BE2C (cell line): ENCODE results near the gene EMP2. TPM values are rescaled to one million over a fixed set of nuclear protein-coding genes. Genes with fewer than 3 reads are reported as not detected.

Experiments
- DNase-seq: peaks from one replicate; pipeline ENCODE4 v3.0.0-alpha.2; 2020
- H3K27me3 ChIP-seq: fragments of 250-450 bp; sonication (Bioruptor Pico); 2 replicates; pipeline ENCODE4 v1.5.1; 2020; ENCODE audit warnings: mild to moderate bottlenecking
- H3K36me3 ChIP-seq: fragments of 250-450 bp; sonication (Bioruptor Pico); 2 replicates; pipeline ENCODE4 v1.5.1; 2020; ENCODE audit warnings: mild to moderate bottlenecking
- H3K4me1 ChIP-seq: fragments of 250-450 bp; sonication (Bioruptor Pico); 2 replicates; pipeline ENCODE4 v1.5.1; 2020
- H3K4me3 ChIP-seq: 2 replicates; pipeline ENCODE4 v1.5.1; 2011; ENCODE audit warnings: low read depth, low read length
- H3K9me3 ChIP-seq: fragments of 250-450 bp; sonication (Bioruptor Pico); 2 replicates; pipeline ENCODE4 v1.5.1; 2020
- polyA plus RNA-seq: library from polyadenylated mRNA; unstranded; fragments of >200 nt; gene quantifications from one replicate; pipeline ENCODE4 v1.2.1, GENCODE V29; 2012; ENCODE audit warnings: low read depth, missing spikeins; ENCODE audit not compliant: insufficient read length, insufficient read depth
- TF ChIP-seq, protein P1 (sequence below): IDR thresholded peaks from 2 replicates; pipeline ENCODE4 v1.5.1; 2012; ENCODE audit warnings: mild to moderate bottlenecking, low read depth, low read length

Gene EMP2, protein sequence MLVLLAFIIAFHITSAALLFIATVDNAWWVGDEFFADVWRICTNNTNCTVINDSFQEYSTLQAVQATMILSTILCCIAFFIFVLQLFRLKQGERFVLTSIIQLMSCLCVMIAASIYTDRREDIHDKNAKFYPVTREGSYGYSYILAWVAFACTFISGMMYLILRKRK
- polyA plus RNA-seq = 1.4 TPM

DNA sequence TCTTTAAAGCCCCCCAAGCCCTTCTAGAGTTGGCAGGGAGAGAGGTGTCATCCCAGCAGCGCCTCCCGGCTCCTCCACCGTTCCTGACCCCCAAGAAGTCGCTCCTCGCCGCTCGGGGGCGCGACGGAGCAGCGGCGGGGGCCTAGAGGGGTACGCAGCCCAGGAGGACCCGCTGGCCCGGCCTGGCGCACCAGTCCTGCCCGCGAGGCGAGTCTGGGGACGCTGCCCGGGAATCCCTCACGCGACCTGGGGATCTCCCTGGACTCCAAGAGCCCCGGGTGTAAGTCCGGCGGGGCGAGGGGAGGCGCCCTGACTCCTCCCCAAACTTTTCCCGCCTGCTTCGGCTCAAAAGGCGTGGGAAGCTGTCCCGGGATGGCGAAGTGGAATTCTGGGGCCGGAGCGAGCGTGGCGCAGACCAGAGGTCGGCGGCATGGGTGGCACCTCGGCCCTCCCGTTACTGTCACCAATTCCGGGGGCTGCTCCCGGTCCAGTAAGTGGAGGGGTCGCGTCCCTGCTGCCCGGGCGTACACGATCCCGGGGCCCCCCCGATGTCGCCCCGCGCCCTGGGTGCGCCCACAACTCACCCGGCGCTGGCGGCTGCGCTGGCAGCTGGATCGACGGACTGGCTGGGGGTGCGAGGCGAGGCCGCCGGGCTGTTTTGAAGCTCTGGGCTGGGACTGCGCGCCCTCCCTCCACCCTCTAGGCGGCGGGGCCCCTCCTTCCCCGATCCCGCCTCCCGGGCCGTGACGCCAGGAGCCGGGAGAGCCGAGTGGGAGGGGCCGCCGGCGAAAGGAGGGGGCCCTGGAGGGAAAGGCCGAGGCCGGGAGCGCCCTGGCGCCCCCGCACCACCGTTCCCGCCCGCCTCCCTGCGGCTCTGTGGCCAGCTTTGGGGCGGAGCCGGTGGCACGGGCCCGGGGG, at the start of gene EMP2:
Gene EMP2, minus strand, starts transcription at position 634 of the 918 bp plus-strand sequence. CDS start 32,981 bp downstream, outside the sequence.
- no peaks in the 10 kb centered on the region; the same call in 1 of the 2 replicates for H3K27me3 ChIP-seq
- H3K4me1 ChIP-seq = no peaks in the 10 kb centered on the region
- H3K9me3 ChIP-seq = no peaks in the 10 kb centered on the region
- TF ChIP-seq, protein P1, sequence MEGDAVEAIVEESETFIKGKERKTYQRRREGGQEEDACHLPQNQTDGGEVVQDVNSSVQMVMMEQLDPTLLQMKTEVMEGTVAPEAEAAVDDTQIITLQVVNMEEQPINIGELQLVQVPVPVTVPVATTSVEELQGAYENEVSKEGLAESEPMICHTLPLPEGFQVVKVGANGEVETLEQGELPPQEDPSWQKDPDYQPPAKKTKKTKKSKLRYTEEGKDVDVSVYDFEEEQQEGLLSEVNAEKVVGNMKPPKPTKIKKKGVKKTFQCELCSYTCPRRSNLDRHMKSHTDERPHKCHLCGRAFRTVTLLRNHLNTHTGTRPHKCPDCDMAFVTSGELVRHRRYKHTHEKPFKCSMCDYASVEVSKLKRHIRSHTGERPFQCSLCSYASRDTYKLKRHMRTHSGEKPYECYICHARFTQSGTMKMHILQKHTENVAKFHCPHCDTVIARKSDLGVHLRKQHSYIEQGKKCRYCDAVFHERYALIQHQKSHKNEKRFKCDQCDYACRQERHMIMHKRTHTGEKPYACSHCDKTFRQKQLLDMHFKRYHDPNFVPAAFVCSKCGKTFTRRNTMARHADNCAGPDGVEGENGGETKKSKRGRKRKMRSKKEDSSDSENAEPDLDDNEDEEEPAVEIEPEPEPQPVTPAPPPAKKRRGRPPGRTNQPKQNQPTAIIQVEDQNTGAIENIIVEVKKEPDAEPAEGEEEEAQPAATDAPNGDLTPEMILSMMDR = peak; percentile 40
- no peaks in the 10 kb centered on the region for H3K36me3 ChIP-seq
- DNase-seq = peak; percentile 79
- H3K4me3 ChIP-seq = peak within 1 kb of the TSS; percentile 59

DNA sequence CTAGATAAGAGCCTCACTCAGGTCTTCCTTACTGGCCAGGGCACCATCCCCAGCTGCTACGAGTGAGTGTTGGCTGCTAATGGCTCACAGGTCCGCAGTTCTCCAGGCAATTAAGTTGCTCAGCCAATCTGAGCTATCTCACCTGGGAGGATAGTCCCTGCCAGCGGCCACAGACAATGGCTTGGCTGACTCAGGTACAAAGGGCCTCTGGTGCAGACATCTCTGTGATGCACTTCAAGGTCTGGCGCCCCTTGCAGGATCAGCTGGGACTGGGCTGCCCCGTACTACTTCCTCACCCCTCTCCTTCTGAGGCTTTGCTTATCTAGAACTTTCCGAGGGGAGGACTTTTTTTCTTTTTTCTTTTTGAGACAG, 49.2 kb upstream of the EMP2 start:
- TF ChIP-seq, protein P1 = no peak
- no peak overlapping the region for H3K4me3 ChIP-seq
- H3K9me3 ChIP-seq = no peaks in the 10 kb centered on the region
- H3K4me1 ChIP-seq = no peaks in the 10 kb centered on the region
- no peaks in the 10 kb centered on the region for H3K36me3 ChIP-seq
- DNase-seq = no peak
- H3K27me3 ChIP-seq = no peaks in the 10 kb centered on the region

DNA sequence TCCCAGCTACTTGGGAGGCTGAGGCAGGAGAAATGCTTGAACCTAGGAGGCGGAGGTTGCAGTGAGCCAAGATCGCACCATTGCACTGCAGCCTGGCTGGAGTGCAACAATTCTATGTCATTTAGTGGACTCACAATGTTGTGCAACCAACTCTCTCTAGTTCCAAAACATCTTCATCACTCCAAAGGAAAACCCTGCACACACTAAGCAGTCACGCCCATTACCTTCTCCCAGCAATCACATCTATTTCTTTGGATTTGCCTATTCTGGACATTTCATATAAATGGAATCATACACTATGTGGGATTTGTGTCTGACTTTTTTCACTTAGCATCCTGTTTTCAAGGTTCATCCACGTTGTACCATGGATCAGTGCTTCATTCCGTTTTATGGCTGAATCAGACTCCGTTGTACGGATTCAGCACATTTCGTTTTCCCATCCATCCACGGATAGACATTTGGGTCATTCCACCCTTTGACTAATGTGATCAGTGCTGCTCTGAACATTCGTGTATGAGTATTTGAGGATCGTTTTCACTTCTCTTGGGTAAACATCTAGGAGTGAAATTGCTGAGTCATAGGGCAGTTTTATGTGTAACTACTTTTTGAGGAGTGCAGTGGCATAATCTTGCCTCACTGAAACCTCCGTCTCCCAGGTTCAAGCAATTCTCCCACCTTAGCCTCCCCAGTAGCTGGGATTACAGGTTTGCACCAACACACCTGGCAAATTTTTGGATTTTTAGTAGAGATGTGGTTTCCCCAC, 45.4 kb upstream of the EMP2 start:
- TF ChIP-seq, protein P1 = no peak
- no peaks in the 10 kb centered on the region for H3K36me3 ChIP-seq
- H3K27me3 ChIP-seq = no peaks in the 10 kb centered on the region
- no peaks in the 10 kb centered on the region for H3K9me3 ChIP-seq
- H3K4me3 ChIP-seq = no peak overlapping the region
- no peaks in the 10 kb centered on the region for H3K4me1 ChIP-seq
- no peak for DNase-seq

DNA sequence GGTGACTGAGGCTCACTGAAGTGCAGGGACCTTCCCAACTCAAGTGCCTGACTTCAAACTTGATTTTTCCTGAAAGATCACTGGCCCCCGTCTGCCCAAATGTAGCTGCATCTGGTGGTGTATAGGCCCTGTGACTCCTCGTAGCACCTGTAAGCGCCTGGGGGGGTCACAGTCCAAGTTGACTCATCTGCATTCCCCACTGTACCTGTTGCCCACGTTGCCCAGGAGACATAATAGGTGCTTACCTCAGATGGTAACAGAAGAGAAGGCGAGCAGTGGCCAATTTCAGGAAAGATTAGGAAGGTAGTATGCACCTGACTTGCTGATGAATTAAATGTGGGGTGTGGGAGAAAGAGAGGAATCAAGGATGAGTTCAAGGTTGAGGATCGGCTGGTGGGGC, 44.1 kb upstream of the EMP2 start:
- no peak for DNase-seq
- Histone ChIP-seq H3K27me3 (no peaks in the 10 kb centered on the region), H3K4me3 (no peak overlapping the region), H3K4me1 (peaks cover 4% of the 10 kb centered on the region), H3K9me3 (no peaks in the 10 kb centered on the region), H3K36me3 (no peaks in the 10 kb centered on the region)
- TF ChIP-seq, protein P1 = no peak

DNA sequence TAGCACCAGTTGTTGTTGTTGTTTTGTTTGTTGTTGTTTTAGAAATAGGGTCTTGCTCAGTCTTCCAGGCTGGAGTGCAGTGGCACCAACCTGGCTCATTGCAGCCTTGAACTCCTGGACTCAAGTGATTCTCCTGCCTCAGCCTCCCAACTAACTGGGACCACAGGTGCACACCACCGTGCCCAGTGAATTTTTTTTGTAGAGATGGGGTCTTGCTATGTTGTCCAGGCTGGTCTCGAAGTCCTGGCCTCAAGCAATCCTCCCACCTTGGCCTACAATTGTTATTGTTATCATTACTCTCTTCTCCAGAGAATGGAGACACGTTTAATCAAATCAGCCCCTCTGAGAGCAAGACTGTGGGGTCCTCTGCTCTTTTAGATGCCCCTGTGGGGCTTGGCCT, 42.7 kb upstream of the EMP2 start:
- no peak overlapping the region for H3K4me3 ChIP-seq
- no peak for DNase-seq
- H3K27me3 ChIP-seq = no peaks in the 10 kb centered on the region
- TF ChIP-seq, protein P1 = no peak
- no peaks in the 10 kb centered on the region for H3K9me3 ChIP-seq
- no peaks in the 10 kb centered on the region for H3K36me3 ChIP-seq
- H3K4me1 ChIP-seq = peaks cover 11% of the 10 kb centered on the region
